ENCODE results near the gene IZUMO1R.
"Not testable (repeated sequence)": the region's sequence is repeated elsewhere in the genome, so short reads cannot be mapped to it uniquely, and the experiment has no call there.

Gene IZUMO1R

GRCh38 chr11:94325681-94326080 is 21.3 kb downstream of the IZUMO1R start:
- Histone ChIP-seq H3K4me1 (ENCODE audit: control insufficient read depth, insufficient read depth, low read length, unreplicated experiment) (no peaks in the 10 kb centered on the region), H3K36me3 (ENCODE audit: insufficient read depth, low read length) (no peaks in the 10 kb centered on the region), H2AFZ (ENCODE audit: low read length, unreplicated experiment) (no peak overlapping the region), H3K79me2 (ENCODE audit: control insufficient read depth, insufficient read depth, low read length, unreplicated experiment) (no peaks in the 10 kb centered on the region), H3K4me3 (ENCODE audit: low read depth, low read length) (no peak overlapping the region), H3K27ac (ENCODE audit: low read depth, low read length) (no peak overlapping the region), H3K27me3 (ENCODE audit: insufficient read depth, low read length) (peaks cover 6% of the 10 kb centered on the region; the same call in 1 of the 2 replicates)

GRCh38 chr11:94326947-94327346 is 22.6 kb downstream of the IZUMO1R start:
- H3K27me3 ChIP-seq (ENCODE audit: insufficient read depth, low read length), result peaks cover 6% of the 10 kb centered on the region
- no peak overlapping the region for H3K27ac ChIP-seq (ENCODE audit: low read depth, low read length)
- H3K4me3 ChIP-seq (ENCODE audit: low read depth, low read length), result no peak overlapping the region

DNA sequence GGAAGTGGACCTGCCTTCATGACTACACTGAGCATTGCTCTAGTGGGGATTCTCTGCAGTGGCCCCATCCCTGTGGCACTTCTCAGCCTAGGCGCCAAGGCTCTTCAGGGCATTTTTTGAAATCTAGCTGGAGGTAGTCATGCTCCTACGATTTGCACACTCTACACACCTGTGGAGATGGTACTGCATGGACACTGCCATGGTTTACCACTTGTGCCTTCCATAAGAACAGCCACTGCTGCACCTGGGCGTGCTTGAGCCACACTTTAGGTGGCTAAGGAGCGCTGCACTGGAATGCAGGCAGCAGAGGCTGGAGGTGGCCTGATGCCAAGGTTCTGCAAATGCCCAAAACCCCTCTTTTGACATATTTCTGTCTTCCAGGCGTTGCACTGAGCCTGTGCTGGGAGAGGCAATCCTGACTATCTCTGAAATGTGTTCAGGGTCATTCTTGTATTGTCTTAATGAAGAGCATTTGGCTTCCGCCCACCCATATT is 24.3 kb downstream of the IZUMO1R start:
- Histone ChIP-seq H3K4me3 (ENCODE audit: low read depth, low read length) (no peak overlapping the region), H3K79me2 (ENCODE audit: control insufficient read depth, insufficient read depth, low read length, unreplicated experiment) (no peaks in the 10 kb centered on the region), H3K4me1 (ENCODE audit: control insufficient read depth, insufficient read depth, low read length, unreplicated experiment) (no peaks in the 10 kb centered on the region), H3K27me3 (ENCODE audit: insufficient read depth, low read length) (peaks cover 17% of the 10 kb centered on the region), H2AFZ (ENCODE audit: low read length, unreplicated experiment) (no peak overlapping the region), H3K36me3 (ENCODE audit: insufficient read depth, low read length) (no peaks in the 10 kb centered on the region), H3K27ac (ENCODE audit: low read depth, low read length) (no peak overlapping the region)

More at GRCh38 chr11:94326947-94327346, 22.6 kb downstream of the IZUMO1R start:
- H3K4me1 ChIP-seq (ENCODE audit: control insufficient read depth, insufficient read depth, low read length, unreplicated experiment), result no peaks in the 10 kb centered on the region
- H2AFZ ChIP-seq (ENCODE audit: low read length, unreplicated experiment), result no peak overlapping the region
- no peaks in the 10 kb centered on the region for H3K36me3 ChIP-seq (ENCODE audit: insufficient read depth, low read length)
- H3K79me2 ChIP-seq (ENCODE audit: control insufficient read depth, insufficient read depth, low read length, unreplicated experiment), result no peaks in the 10 kb centered on the region

DNA sequence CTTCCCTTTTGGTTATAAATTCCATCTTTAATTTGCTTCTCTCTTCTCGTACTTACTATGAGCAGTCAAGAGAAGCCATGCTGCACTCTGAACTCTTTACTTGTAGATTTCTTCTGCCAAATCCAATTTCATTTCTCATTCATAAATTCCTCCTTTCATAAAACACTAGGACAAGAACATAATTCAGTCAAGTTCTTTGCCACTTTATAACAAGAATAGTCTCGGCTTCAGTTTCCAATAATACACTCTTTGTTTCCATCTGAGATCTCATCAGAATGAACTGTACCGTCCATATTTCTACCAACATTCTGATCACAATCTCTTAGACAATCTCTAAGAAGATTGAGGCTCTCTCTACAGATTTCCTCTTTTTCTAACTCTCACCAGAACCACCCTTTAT is 25.1 kb downstream of the IZUMO1R start:
- H2AFZ ChIP-seq (ENCODE audit: low read length, unreplicated experiment), result no peak overlapping the region
- H3K4me1 ChIP-seq (ENCODE audit: control insufficient read depth, insufficient read depth, low read length, unreplicated experiment), result no peaks in the 10 kb centered on the region
- peaks cover 24% of the 10 kb centered on the region for H3K27me3 ChIP-seq (ENCODE audit: insufficient read depth, low read length)
- H3K27ac ChIP-seq (ENCODE audit: low read depth, low read length), result no peak overlapping the region
- H3K4me3 ChIP-seq (ENCODE audit: low read depth, low read length), result no peak overlapping the region
- H3K36me3 ChIP-seq (ENCODE audit: insufficient read depth, low read length), result no peaks in the 10 kb centered on the region
- no peaks in the 10 kb centered on the region for H3K79me2 ChIP-seq (ENCODE audit: control insufficient read depth, insufficient read depth, low read length, unreplicated experiment)

GRCh38 chr11:94330789-94331188 is 26.4 kb downstream of the IZUMO1R start:
- H2AFZ ChIP-seq (ENCODE audit: low read length, unreplicated experiment), result no peak overlapping the region
- peaks cover 33% of the 10 kb centered on the region for H3K27me3 ChIP-seq (ENCODE audit: insufficient read depth, low read length)
- H3K79me2 ChIP-seq (ENCODE audit: control insufficient read depth, insufficient read depth, low read length, unreplicated experiment), result no peaks in the 10 kb centered on the region
- no peak overlapping the region for H3K4me3 ChIP-seq (ENCODE audit: low read depth, low read length)
- no peaks in the 10 kb centered on the region for H3K36me3 ChIP-seq (ENCODE audit: insufficient read depth, low read length)
- no peaks in the 10 kb centered on the region for H3K4me1 ChIP-seq (ENCODE audit: control insufficient read depth, insufficient read depth, low read length, unreplicated experiment)
- H3K27ac ChIP-seq (ENCODE audit: low read depth, low read length), result no peak overlapping the region

DNA sequence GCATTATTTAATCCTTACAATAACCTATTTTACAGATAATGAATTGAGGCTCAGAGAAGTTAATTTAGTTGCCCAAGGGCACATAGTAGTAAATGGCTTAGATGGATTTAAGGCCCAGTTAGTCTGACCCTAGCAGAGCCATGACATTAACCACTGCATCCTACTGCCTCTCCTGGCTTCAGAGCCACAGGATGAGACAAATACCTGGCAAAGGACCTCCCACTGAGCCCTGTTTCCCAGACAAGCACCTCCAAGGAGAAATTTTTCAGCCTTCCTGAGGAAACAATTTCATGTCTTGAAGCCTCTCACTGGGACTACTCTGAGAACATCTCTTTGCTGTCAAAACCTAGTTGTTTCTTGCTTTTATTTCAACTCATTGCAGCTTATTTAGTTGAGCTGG is 28.4 kb downstream of the IZUMO1R start:
- Histone ChIP-seq H3K4me1 (ENCODE audit: control insufficient read depth, insufficient read depth, low read length, unreplicated experiment) (no peaks in the 10 kb centered on the region), H3K27me3 (ENCODE audit: insufficient read depth, low read length) (peaks cover 33% of the 10 kb centered on the region), H3K36me3 (ENCODE audit: insufficient read depth, low read length) (no peaks in the 10 kb centered on the region), H3K79me2 (ENCODE audit: control insufficient read depth, insufficient read depth, low read length, unreplicated experiment) (no peaks in the 10 kb centered on the region), H3K4me3 (ENCODE audit: low read depth, low read length) (no peak overlapping the region), H3K27ac (ENCODE audit: low read depth, low read length) (no peak overlapping the region), H2AFZ (ENCODE audit: low read length, unreplicated experiment) (no peak overlapping the region)

DNA sequence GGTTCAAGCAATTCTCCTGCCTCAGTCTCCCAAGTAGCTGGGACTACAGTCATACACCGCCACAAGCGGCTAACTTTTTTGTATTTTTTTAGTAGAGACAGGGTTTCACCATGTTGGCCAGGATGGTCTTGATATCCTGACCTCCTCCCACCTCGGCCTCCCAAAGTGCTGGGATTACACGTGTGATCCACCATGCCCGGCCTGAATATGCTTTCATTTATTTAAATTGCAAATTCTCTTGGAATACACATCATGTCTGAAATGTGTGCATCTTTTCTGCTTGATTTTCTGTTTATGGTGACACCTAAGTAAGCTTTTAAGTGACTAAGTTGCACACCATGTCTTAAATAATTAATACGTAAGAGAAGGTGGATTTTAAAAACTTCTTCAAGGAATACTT is 31.7 kb downstream of the IZUMO1R start:
- Histone ChIP-seq H2AFZ (ENCODE audit: low read length, unreplicated experiment) (no peak overlapping the region), H3K79me2 (ENCODE audit: control insufficient read depth, insufficient read depth, low read length, unreplicated experiment) (no peaks in the 10 kb centered on the region), H3K27me3 (ENCODE audit: insufficient read depth, low read length) (peaks cover 32% of the 10 kb centered on the region), H3K36me3 (ENCODE audit: insufficient read depth, low read length) (no peaks in the 10 kb centered on the region), H3K4me3 (ENCODE audit: low read depth, low read length) (no peak overlapping the region), H3K27ac (ENCODE audit: low read depth, low read length) (no peak overlapping the region), H3K4me1 (ENCODE audit: control insufficient read depth, insufficient read depth, low read length, unreplicated experiment) (no peaks in the 10 kb centered on the region)

DNA sequence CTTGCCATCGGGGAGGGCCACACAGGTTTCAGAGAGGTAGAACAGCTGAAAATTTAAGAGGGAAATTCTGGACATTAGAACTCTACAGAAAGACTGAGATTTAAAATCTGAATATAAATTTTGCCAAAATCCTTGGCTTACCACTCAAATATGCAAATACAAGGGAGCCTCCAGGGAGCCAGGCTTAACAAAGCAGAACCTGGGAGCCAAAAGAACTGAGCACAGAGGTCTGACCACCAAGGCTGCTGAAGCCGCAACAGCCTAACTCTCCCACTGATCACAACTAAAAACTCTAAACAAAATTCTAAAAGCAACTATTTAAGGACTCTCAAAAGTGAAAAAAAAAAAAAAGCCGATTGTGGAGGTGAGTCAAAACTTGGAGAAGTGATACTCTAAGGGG is 34.3 kb downstream of the IZUMO1R start:
- Histone ChIP-seq H2AFZ (ENCODE audit: low read length, unreplicated experiment) (no peak overlapping the region), H3K4me1 (ENCODE audit: control insufficient read depth, insufficient read depth, low read length, unreplicated experiment) (no peaks in the 10 kb centered on the region), H3K4me3 (ENCODE audit: low read depth, low read length) (no peak overlapping the region), H3K27me3 (ENCODE audit: insufficient read depth, low read length) (peaks cover 21% of the 10 kb centered on the region), H3K79me2 (ENCODE audit: control insufficient read depth, insufficient read depth, low read length, unreplicated experiment) (no peaks in the 10 kb centered on the region), H3K36me3 (ENCODE audit: insufficient read depth, low read length) (no peaks in the 10 kb centered on the region), H3K27ac (ENCODE audit: low read depth, low read length) (no peak overlapping the region)

- H3K27me3 ChIP-seq (ENCODE audit: insufficient read depth, low read length), result peaks cover 10% of the 10 kb centered on the region; the same call in 1 of the 2 replicates
- no peak overlapping the region for H3K4me3 ChIP-seq (ENCODE audit: low read depth, low read length)
- H2AFZ ChIP-seq (ENCODE audit: low read length, unreplicated experiment), result no peak overlapping the region
- H3K4me1 ChIP-seq (ENCODE audit: control insufficient read depth, insufficient read depth, low read length, unreplicated experiment), result no peaks in the 10 kb centered on the region
- H3K79me2 ChIP-seq (ENCODE audit: control insufficient read depth, insufficient read depth, low read length, unreplicated experiment), result no peaks in the 10 kb centered on the region
- H3K36me3 ChIP-seq (ENCODE audit: insufficient read depth, low read length), result no peaks in the 10 kb centered on the region
- no peak overlapping the region for H3K27ac ChIP-seq (ENCODE audit: low read depth, low read length)
Measured at GRCh38 chr11:94342250-94342649, 37.9 kb downstream of the IZUMO1R start.

DNA sequence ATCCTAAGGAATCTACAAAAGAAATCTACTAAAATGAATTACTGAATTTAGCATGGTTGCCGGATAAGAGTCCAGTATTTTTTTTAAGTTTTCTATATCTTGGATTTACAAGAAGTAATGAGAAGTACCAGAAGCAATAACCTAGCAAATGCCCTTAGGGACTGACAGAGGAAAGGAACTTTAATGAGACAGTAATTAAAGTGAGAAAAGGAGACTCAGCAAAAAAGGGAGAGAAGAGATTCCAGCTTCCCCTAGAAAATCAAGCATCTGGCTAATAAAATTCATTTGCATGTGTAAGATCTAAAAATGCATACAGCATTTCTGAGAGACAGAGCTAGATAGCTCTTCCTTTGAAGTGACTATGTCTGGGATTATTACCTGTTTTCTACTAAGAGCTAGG is 39.1 kb downstream of the IZUMO1R start:
- H3K4me3 ChIP-seq (ENCODE audit: low read depth, low read length), result no peak overlapping the region
- peaks cover 9% of the 10 kb centered on the region; the same call in 1 of the 2 replicates for H3K27me3 ChIP-seq (ENCODE audit: insufficient read depth, low read length)
- H3K36me3 ChIP-seq (ENCODE audit: insufficient read depth, low read length), result no peaks in the 10 kb centered on the region
- no peak overlapping the region for H3K27ac ChIP-seq (ENCODE audit: low read depth, low read length)
- H2AFZ ChIP-seq (ENCODE audit: low read length, unreplicated experiment), result no peak overlapping the region
- H3K79me2 ChIP-seq (ENCODE audit: control insufficient read depth, insufficient read depth, low read length, unreplicated experiment), result no peaks in the 10 kb centered on the region
- no peaks in the 10 kb centered on the region for H3K4me1 ChIP-seq (ENCODE audit: control insufficient read depth, insufficient read depth, low read length, unreplicated experiment)

- H3K79me2 ChIP-seq (ENCODE audit: control insufficient read depth, insufficient read depth, low read length, unreplicated experiment); H2AFZ ChIP-seq (ENCODE audit: low read length, unreplicated experiment); H3K27ac ChIP-seq (ENCODE audit: low read depth, low read length); H3K36me3 ChIP-seq (ENCODE audit: insufficient read depth, low read length); H3K4me3 ChIP-seq (ENCODE audit: low read depth, low read length); H3K27me3 ChIP-seq (ENCODE audit: insufficient read depth, low read length); H3K4me1 ChIP-seq (ENCODE audit: control insufficient read depth, insufficient read depth, low read length, unreplicated experiment): not testable (repeated sequence)
Measured at GRCh38 chr11:94346311-94346710, 41.9 kb downstream of the IZUMO1R start.
